Measurements from ENCODE around the gene SLFN5. TPM values are rescaled to one million over a fixed set of nuclear protein-coding genes. Genes with fewer than 3 reads are reported as not detected.

SLFN5 gene
- total and polyA plus RNA-seq, 2 donors (not counting 1 experiment from before 2014, with no cell fraction given): 0.82 to 12.5 TPM

DNA sequence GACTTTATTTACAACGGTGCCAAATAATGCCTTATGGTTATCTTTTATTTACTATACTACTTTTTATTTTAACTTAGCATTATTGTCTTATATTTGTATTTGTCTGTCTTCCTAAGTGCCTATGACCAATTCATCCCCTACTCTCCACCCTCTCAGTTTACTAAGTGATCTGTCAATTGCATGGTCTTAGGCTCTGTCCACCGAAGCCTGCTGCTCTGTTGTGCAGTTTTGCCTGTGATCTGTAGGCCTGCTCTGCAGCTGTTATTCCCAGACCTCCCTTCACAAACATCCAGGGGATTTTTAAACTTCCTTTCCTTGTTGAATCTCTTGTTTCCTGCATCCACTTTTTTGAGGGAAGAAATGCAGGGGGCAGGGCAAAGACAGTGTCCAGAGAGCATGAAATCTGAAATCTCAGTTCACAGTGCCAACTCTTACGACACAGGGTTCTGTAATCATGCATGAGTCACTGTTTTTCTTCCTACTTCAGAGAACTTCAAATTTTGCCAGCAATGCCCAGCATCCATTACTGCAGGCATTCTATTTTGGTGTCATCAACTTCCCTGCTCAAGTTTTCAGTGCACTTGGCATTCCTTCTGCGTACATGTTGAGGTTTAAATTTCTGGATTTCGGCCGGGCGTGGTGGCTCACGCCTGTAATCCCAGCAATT, 11.4 kb downstream of the SLFN5 start:
- no peak for ATAC-seq (ENCODE audit: low read depth)
- TF ChIP-seq, protein P1, sequence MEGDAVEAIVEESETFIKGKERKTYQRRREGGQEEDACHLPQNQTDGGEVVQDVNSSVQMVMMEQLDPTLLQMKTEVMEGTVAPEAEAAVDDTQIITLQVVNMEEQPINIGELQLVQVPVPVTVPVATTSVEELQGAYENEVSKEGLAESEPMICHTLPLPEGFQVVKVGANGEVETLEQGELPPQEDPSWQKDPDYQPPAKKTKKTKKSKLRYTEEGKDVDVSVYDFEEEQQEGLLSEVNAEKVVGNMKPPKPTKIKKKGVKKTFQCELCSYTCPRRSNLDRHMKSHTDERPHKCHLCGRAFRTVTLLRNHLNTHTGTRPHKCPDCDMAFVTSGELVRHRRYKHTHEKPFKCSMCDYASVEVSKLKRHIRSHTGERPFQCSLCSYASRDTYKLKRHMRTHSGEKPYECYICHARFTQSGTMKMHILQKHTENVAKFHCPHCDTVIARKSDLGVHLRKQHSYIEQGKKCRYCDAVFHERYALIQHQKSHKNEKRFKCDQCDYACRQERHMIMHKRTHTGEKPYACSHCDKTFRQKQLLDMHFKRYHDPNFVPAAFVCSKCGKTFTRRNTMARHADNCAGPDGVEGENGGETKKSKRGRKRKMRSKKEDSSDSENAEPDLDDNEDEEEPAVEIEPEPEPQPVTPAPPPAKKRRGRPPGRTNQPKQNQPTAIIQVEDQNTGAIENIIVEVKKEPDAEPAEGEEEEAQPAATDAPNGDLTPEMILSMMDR (IDR thresholded peaks at IDR 0.05): no peak
- TF ChIP-seq EZH2 (IDR thresholded peaks at IDR 0.05; ENCODE audit: borderline replicate concordance, insufficient read depth, low read depth, low read length, poor library complexity, severe bottlenecking): no peak
- H3K9me3 ChIP-seq (ENCODE audit: control extremely low read depth in 1 of 3, control insufficient read depth in 2 of 3, insufficient read depth in 1 of 3, low read length in 2 of 3): no peaks in the 10 kb centered on the region
- intact Hi-C loops (cut with micrococcal nuclease): no loop called here
- H3K4me3 ChIP-seq (ENCODE audit: control extremely low read depth in 1 of 5, extremely low read depth in 1 of 5, insufficient read depth in 1 of 5, low read depth in 2 of 5, low read length in 4 of 5): no peak overlapping the region
- H3K4me1 ChIP-seq (ENCODE audit: control insufficient read depth in 2 of 2, insufficient read depth in 2 of 2, low read length in 2 of 2): no peaks in the 10 kb centered on the region
- no peaks in the 10 kb centered on the region for H3K36me3 ChIP-seq (replicated peaks in 1 of 2; ENCODE audit: control extremely low read depth in 1 of 2, control insufficient read depth in 1 of 2, extremely low read depth in 1 of 2, insufficient read depth in 2 of 2, low read length in 1 of 2)
- H3K27me3 Mint-ChIP-seq: no peaks in the 10 kb centered on the region
- DNase-seq: no peak
- ChIA-PET POLR2A (no interaction called here), CTCF (no interaction called here)
- H3K4me2 ChIP-seq (replicated peaks; ENCODE audit: low read depth, low read length, poor library complexity, severe bottlenecking): no peak overlapping the region
- H3K9me3 Mint-ChIP-seq (ENCODE audit: insufficient read depth): no peaks in the 10 kb centered on the region
- no peak overlapping the region for H3K9ac ChIP-seq (ENCODE audit: low read length)
- H3K27me3 ChIP-seq (replicated peaks in 1 of 4; ENCODE audit: control extremely low read depth in 1 of 4, control insufficient read depth in 3 of 4, insufficient read depth in 4 of 4, low read length in 3 of 4): no peaks in the 10 kb centered on the region
- H3K4me1 Mint-ChIP-seq: peaks cover 2% of the 10 kb centered on the region
- H4K20me1 ChIP-seq (ENCODE audit: control insufficient read depth, insufficient read depth, low read length, poor library complexity, severe bottlenecking): no peaks in the 10 kb centered on the region
- peaks cover 21% of the 10 kb centered on the region for H3K79me2 ChIP-seq (ENCODE audit: control insufficient read depth, insufficient read depth, low read length)
- WGBS (ENCODE audit: insufficient coverage): 97% methylated on average over 7 of the region's 8 CpGs
- no peak overlapping the region for H3K4me3 Mint-ChIP-seq
- no peak overlapping the region for H3K27ac ChIP-seq (ENCODE audit: low read length in 2 of 2)
- H2AFZ ChIP-seq (ENCODE audit: insufficient read depth, low read depth, low read length, poor library complexity, severe bottlenecking): no peak overlapping the region
- no peak overlapping the region for H3K27ac Mint-ChIP-seq

DNA sequence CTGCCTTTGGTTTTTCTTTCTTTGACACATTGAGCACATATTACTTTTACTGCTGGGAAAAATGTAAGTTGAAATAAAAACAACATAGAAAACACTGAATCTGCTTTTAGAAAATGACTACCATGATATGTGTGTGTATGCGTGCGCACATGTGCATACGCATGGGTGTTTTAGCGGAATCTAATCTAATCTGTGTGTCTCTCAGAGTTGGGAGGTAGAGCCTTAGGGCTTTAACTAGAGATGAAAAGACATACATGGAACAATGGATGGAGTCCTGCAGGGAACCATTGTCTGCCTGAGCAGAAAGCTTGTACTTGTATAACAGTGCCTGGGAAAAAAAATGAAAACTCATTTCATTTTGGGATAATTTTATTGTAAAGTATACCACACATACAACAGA, 12.4 kb downstream of the SLFN5 start:
- Histone ChIP-seq H3K4me3 (ENCODE audit: control extremely low read depth in 1 of 5, extremely low read depth in 1 of 5, insufficient read depth in 1 of 5, low read depth in 2 of 5, low read length in 4 of 5) (no peak overlapping the region), H3K9me3 (ENCODE audit: control extremely low read depth in 1 of 3, control insufficient read depth in 2 of 3, insufficient read depth in 1 of 3, low read length in 2 of 3) (no peaks in the 10 kb centered on the region), H3K79me2 (ENCODE audit: control insufficient read depth, insufficient read depth, low read length) (peaks cover 21% of the 10 kb centered on the region), H3K9ac (ENCODE audit: low read length) (no peak overlapping the region), H4K20me1 (ENCODE audit: control insufficient read depth, insufficient read depth, low read length, poor library complexity, severe bottlenecking) (no peaks in the 10 kb centered on the region), H3K4me1 (ENCODE audit: control insufficient read depth in 2 of 2, insufficient read depth in 2 of 2, low read length in 2 of 2) (no peaks in the 10 kb centered on the region), H3K27me3 (replicated peaks in 1 of 4; ENCODE audit: control extremely low read depth in 1 of 4, control insufficient read depth in 3 of 4, insufficient read depth in 4 of 4, low read length in 3 of 4) (no peaks in the 10 kb centered on the region), H2AFZ (ENCODE audit: insufficient read depth, low read depth, low read length, poor library complexity, severe bottlenecking) (no peak overlapping the region), H3K27ac (ENCODE audit: low read length in 2 of 2) (no peak overlapping the region), H3K36me3 (replicated peaks in 1 of 2; ENCODE audit: control extremely low read depth in 1 of 2, control insufficient read depth in 1 of 2, extremely low read depth in 1 of 2, insufficient read depth in 2 of 2, low read length in 1 of 2) (no peaks in the 10 kb centered on the region), H3K4me2 (replicated peaks; ENCODE audit: low read depth, low read length, poor library complexity, severe bottlenecking) (no peak overlapping the region)
- ChIA-PET POLR2A (no interaction called here), CTCF (no interaction called here)
- Mint-ChIP-seq H3K9me3 (ENCODE audit: insufficient read depth) (no peaks in the 10 kb centered on the region), H3K4me1 (peaks cover 2% of the 10 kb centered on the region), H3K27ac (no peak overlapping the region), H3K27me3 (no peaks in the 10 kb centered on the region), H3K4me3 (no peak overlapping the region)
- 95% methylated on average over 4 of the region's 4 CpGs for WGBS (ENCODE audit: insufficient coverage)
- DNase-seq (no peak), ATAC-seq (ENCODE audit: low read depth) (no peak)
- intact Hi-C loops (cut with micrococcal nuclease): no loop called here
- TF ChIP-seq EZH2 (IDR thresholded peaks at IDR 0.05; ENCODE audit: borderline replicate concordance, insufficient read depth, low read depth, low read length, poor library complexity, severe bottlenecking): no peak
- TF ChIP-seq, protein P1 (IDR thresholded peaks at IDR 0.05): no peak
